Choroid plexus epithelial cell (primary cell): ENCODE results near the gene MARCHF4.

Source experiments
- DNase-seq: peaks from one replicate; pipeline ENCODE4 v3.0.0-alpha.2; 2010; ENCODE audit warnings: low read depth
- H3K4me3 ChIP-seq: 2 replicates; pipeline ENCODE4 v1.5.1; 2011; ENCODE audit warnings: low read depth, mild to moderate bottlenecking, control low read depth, low read length, moderate library complexity
- TF ChIP-seq, protein P1 (sequence below): conservative IDR thresholded peaks from 2 replicates; pipeline ENCODE4 v1.5.1; 2011; ENCODE audit warnings: low read depth, mild to moderate bottlenecking, control low read depth, inconsistent platforms, low read length, moderate library complexity

Gene MARCHF4, protein sequence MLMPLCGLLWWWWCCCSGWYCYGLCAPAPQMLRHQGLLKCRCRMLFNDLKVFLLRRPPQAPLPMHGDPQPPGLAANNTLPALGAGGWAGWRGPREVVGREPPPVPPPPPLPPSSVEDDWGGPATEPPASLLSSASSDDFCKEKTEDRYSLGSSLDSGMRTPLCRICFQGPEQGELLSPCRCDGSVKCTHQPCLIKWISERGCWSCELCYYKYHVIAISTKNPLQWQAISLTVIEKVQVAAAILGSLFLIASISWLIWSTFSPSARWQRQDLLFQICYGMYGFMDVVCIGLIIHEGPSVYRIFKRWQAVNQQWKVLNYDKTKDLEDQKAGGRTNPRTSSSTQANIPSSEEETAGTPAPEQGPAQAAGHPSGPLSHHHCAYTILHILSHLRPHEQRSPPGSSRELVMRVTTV

DNA sequence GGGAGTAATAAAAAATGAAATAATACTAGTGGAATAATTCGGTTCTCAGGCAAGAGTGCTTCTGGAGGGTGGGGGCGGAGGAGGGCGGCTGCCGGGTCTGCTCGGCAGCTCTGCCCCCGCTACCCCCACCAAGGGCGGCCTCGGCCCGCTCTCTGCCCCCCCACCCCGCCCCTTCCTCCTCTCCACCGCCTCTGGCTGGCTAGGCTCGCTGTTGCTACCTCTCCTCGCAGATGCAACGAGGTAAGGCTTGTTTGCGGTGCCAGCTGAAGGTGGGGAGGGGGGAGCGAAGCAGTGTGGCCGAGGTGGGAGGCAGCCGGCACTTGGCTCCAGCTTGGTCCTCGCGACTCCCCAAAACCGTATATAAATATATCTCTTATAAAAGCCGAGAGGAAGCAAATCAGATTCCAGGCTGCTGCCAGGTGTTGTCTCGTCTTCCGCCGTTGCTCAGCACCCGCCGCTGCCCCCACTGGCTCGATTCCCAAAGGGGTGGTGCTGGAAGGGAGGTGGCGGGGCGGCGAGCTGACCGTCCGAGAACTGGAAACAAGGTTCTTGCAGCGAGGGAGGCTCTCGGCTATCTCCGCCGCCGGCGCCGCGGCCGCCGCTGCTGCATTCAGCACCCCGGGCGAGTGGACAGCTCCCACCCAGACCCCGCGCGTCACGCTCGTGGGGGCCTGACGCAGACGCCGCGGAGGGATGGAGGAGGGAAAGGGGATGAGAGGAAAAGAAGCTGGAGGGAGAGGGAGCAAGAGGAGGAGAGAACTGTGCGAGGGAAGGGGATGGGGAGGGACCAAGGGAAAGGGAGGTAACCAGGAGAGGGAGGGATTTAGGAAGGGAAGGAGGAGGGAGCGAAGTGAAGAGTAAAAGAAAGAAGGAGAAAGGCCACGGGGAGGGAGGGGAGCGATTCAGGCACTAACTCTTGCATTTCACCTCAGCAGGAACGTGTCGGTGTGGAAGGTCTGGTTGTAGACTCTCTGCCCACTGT is at the start of gene MARCHF4:
MARCHF4 (minus strand) TSS at position 763 of the 982 bp plus-strand sequence. CDS start 2,223 bp downstream, outside the sequence.
- peak within 1 kb of the TSS; percentile 58 for H3K4me3 ChIP-seq
- TF ChIP-seq, protein P1, sequence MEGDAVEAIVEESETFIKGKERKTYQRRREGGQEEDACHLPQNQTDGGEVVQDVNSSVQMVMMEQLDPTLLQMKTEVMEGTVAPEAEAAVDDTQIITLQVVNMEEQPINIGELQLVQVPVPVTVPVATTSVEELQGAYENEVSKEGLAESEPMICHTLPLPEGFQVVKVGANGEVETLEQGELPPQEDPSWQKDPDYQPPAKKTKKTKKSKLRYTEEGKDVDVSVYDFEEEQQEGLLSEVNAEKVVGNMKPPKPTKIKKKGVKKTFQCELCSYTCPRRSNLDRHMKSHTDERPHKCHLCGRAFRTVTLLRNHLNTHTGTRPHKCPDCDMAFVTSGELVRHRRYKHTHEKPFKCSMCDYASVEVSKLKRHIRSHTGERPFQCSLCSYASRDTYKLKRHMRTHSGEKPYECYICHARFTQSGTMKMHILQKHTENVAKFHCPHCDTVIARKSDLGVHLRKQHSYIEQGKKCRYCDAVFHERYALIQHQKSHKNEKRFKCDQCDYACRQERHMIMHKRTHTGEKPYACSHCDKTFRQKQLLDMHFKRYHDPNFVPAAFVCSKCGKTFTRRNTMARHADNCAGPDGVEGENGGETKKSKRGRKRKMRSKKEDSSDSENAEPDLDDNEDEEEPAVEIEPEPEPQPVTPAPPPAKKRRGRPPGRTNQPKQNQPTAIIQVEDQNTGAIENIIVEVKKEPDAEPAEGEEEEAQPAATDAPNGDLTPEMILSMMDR: no peak
- DNase-seq: peak; percentile 87

DNA sequence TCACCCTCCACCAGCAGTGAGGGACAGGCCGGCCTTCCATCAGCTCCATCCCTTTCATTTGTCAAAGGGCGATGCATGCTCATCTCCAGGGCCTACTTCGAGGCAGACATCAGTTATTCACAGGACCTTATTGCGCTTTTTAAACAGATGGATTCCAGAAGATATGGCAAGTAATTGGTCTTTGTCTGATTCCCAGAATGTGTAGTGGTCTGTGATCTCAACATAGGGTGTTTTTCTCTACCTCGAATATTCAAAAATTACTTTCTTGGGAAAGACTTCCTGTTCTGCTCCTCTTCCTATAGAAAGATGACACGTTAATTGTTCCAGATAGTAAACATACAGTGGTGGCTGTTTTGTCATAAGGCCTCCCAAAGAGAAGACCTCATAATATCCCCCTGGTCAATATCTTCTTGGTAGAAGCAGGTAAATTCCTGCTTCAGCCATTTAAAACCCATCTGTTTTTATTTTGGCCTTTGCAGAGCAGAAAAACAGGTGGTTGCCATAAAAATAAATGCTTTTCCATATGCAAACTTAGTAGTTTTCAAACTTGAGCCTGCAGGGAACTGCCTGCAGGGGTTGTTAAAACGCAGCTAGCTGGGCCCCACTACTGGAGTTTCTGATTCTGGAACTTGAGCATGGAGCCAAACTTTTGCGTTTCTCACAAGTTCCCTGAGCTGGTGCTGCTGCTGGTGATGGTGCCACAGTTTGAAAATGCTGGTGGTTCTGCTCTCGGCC is 48.3 kb upstream of the MARCHF4 start:
- TF ChIP-seq, protein P1: no peak
- no peak for DNase-seq
- no peak overlapping the region for H3K4me3 ChIP-seq

DNA sequence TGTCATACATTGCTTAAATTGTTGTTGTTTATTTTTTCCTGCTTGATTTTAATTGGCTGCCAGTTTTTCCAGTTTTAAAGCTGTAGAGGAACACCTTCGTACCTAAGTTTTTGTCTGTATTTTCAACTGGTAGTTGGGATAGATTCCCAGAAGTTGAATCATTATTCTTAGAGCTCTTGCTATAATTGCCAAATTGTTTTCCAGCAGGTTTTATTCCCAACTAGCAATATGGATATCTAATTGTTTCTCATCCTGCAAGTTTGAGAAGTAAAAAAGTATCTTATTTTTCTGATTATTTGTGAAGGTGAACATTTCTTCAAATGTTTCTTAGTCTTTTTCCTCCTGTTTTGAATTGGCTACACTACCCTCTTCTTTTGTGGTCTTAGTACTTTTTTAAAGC is 46.7 kb upstream of the MARCHF4 start:
- no peak for DNase-seq
- TF ChIP-seq, protein P1: no peak
- no peak overlapping the region for H3K4me3 ChIP-seq

GRCh38 chr2:216416571-216417307 is 44.5 kb upstream of the MARCHF4 start:
- TF ChIP-seq, protein P1: no peak
- no peak for DNase-seq

DNA sequence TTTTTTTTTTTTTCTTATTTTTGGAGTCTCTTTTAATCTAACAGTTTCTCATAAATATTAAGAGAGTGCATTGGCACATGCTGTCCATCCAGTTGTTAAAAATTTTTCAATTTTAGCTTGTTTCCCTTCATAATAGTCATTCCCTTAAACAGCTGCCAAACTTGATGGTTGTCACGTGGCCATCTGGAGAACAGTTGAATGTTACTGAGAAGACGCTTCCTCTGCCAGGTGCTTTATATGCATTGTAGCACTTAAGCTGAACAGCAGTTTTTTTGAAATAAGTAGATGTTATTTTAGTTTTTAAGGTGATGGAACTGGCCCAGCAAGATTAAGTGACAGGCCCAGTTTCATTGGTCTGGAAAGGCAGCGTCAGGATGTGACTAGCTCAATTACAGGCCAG is 43.3 kb upstream of the MARCHF4 start:
- TF ChIP-seq, protein P1: no peak
- H3K4me3 ChIP-seq: no peak overlapping the region
- DNase-seq: no peak

More at GRCh38 chr2:216416571-216417307, 44.5 kb upstream of the MARCHF4 start:
- no peak overlapping the region for H3K4me3 ChIP-seq
